ENCODE measurements around the gene FUT1.
"Not testable (repeated sequence)": the region's sequence is repeated elsewhere in the genome, so short reads cannot be mapped to it uniquely, and the experiment has no call there.

FUT1 gene

GRCh38 chr19:48720251-48720612 is 32.2 kb downstream of the FUT1 start:
- intact Hi-C loops (cut with DNase I): loop anchor here (5.0 kb wide), 1 partner anchor 73 kb away; the partner anchor contains the start of gene CA11
- no peak for DNase-seq

GRCh38 chr19:48719263-48720171 is 32.9 kb downstream of the FUT1 start, which contains the start of gene MAMSTR:
Gene MAMSTR, minus strand, starts transcription at chr19:48719725. Its CDS starts 694 bp downstream, at chr19:48719031.
- DNase-seq: peak in 2 of 10 donors; percentile 79 to 88
- intact Hi-C loops (cut with DNase I): loop anchor here (5.0 kb wide), 1 partner anchor 72 kb away; the partner anchor contains the start of gene CA11

DNA sequence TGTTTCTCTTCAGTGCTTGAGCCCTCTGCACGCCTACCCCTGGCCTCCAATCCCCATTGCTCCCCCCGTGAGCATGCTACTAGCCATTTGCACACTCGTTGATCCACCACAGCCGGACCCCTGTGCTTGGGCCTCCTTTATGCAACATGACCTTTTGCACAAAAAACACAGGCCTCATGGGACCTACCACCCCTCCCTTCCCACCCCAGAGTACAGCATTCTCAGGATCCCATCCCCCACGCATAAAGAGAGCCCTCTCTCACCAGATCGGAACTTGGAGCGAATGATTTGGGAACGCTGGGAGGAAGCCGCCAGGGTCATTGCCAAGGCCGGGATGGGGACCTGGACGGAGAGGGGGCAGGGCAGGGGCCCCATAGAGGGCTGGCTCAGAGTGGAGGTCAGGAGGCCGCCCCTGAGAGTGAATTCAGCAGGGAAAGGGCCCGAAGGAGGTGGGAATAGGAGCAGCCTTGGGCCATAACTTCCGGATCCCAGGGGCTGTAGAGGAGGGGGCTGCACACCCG is 33.7 kb downstream of the FUT1 start:
- intact Hi-C loops (cut with DNase I): no loop called here
- DNase-seq: peak in 1 of 10 donors; percentile 59

DNA sequence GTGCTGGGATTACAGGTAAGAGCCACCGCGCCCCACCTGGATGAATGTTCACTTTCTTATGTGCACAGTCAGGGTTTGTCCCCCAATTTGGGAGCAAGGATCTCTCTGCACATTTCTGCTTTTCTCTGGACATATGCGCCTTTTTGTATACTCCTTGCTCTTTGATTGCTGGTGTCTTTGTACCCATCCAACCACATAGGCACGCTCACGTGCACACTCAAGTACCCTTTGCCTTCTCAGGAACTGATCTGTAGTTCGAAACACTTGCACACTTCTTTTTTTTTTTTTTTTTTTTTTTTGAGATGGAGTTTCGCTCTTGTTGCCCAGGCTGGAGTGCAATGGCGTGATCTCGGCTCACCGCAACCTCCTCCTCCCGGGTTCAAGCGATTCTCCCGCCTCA is 34.3 kb downstream of the FUT1 start:
- DNase-seq; intact Hi-C loops (cut with DNase I): not testable (repeated sequence)

DNA sequence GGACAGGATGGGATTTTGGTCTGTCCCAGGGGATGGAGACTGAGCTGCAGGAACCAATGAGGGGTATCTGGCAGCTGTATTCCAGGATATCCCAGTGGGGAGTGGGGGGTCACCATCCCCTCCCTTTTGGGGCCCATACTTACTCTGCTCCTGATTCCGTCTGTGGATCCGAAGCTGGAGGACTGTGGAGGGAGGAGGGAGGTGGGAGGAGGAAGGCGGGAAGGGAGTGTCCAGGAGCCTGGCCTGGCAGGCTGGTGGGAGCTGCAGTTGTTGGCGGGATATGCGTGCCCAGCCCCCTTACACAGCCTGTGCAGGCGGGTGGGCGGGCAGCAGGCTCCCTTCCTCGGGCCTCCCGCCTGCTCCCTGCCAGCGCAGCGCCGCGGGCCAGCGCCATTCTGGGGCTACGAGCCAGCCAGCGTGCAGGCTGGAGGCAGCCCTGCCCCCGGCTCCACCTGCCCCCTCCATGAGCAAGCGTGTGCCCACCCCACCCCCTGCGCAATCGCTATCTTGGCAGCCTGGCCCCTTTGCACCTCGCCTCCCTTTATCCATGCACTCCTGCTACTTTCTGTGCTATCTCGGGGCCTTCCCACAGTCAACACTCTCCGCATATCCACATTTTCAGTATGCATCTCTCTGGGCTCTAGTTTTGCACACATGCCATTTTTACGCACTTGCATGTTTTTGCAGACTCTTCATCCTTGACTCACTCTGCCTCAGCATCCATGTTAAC is 35.7 kb downstream of the FUT1 start:
- peak; percentile 38 to 97 (median 77) for DNase-seq
- intact Hi-C loops (cut with DNase I): no loop called here

DNA sequence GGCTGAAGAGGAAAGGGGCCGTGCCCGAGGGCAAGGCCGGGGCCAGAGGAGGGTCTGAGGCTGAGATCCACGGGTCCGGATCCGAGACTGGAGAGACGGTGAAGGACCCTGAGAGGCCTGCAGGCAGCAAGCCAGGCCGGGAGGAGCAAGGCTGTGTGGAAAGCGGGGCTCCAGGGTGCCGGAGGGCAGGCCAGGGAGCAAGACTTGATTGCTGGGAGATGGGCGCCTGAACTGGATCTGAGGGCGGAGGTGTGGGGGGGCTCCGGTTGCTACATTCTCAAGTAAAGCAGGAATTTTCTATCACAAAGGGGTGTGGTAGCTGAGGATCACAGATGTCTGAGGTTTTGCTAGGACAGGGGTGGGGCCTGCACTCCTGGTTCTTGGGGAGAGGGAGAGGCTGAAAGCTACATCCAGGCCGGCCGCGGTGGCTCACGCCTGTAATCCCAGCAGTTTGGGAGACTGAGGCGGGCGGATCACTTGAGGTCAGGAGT is 36.7 kb downstream of the FUT1 start:
- intact Hi-C loops (cut with DNase I): no loop called here
- DNase-seq: peak in 1 of 10 donors; percentile 72

- intact Hi-C loops (cut with DNase I): loop anchor here (5.0 kb wide), 1 partner anchor 38 kb away; no protein-coding TSS in a partner anchor
- no peak for DNase-seq
Measured at GRCh38 chr19:48714759-48715675, 37.4 kb downstream of the FUT1 start.

DNA sequence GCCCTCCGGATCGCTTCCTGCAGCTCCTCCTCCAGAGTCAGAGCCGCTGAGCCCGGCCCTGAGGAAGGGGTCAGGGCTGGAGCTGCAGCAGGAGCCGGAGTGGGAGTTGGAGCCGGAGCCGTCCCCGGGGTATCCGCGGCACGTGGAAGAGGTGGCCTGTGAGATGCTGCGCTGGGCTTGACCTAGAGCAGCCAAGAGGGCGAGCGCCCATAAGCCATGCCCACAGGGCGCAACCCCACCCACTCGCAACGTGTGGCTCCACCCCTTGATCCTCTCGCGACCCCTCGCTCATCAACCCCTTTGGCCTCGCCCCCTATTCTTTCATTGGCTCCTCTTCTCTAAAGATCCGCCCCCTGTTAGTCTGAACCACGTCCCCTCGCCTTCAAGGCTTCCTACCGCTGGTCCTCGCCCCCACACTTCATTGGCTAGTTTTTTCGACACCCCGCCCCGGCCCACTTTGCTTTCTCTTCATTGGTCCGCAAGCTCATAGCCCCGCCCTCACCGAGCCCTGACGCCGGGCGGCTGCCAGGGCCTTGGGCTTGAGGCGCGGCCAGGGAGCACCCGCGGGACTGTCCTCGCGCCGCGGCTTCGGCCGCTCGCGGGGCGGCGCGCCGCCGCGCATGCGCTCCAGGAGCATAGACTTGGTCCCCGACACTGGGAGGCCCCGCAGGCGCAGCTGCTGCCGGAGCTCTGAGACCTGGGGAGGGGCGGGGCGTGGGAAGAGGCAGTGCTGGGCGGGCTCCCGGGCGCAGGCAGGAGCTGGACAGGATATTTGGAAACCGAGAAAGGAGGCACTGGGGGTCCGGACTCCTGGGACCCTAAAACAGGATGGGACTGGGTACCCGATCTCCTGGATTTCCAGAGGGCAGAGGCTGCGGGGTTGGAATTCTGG is 38.3 kb downstream of the FUT1 start:
- peak; percentile 97 to 100 (median 99) for DNase-seq
- intact Hi-C loops (cut with DNase I): loop anchor here (5.0 kb wide), 1 partner anchor 37 kb away; no protein-coding TSS in a partner anchor

GRCh38 chr19:48713041-48713863 is 39.2 kb downstream of the FUT1 start:
- DNase-seq: no peak
- intact Hi-C loops (cut with DNase I): loop anchor here (5.0 kb wide), 1 partner anchor 36 kb away; no protein-coding TSS in a partner anchor

- intact Hi-C loops (cut with DNase I): loop anchor here (5.0 kb wide), 1 partner anchor 34 kb away; no protein-coding TSS in a partner anchor
- no peak for DNase-seq
Measured at GRCh38 chr19:48711106-48711662, 41.3 kb downstream of the FUT1 start.

- DNase-seq: no peak
- intact Hi-C loops (cut with DNase I): no loop called here
Measured at GRCh38 chr19:48708471-48708870, 44.0 kb downstream of the FUT1 start.

DNA sequence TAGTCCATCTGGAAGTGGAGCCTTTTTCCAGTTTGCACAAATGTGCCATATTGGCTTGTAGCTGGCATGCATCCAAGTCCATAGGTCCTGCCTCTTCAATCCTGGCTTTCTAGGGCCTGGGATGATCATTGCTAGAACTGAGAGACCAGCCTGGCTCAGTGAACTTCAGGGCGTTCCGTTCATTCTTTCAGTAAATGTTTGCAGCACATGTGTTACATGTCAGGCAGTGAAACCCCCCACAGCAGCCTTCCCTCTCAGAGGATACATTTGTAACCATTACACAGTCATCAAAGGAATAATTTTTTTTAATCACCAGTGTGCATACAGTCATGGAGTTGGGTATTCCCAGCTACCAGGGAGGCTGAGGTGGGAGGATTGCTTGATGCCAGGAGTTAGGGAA is 47.0 kb downstream of the FUT1 start:
- no peak for DNase-seq
- intact Hi-C loops (cut with DNase I): no loop called here

GRCh38 chr19:48703316-48703715 is 49.1 kb downstream of the FUT1 start:
- no peak for DNase-seq
- intact Hi-C loops (cut with DNase I): no loop called here

- DNase-seq: no peak
- intact Hi-C loops (cut with DNase I): no loop called here
Measured at GRCh38 chr19:48702701-48703100, 49.7 kb downstream of the FUT1 start.

DNA sequence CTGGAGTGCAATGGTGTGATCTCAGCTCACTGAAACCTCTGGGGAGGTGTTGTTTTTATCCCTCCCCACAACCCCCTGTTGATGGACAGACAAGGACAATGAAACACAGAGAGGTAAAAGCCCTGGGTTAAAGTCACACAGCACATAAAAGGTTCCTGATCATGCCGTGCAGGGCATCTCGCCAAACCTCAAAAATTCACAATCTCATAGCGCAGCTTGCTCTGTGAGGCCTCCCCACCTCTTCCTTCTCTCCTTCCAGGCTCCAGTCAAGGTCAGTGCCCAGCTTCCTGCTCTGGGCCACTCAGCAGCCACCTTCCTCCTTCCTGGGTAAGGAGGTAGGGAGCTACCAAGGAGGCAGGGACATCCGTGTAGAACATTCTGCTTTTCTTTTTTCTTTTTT is 54.4 kb downstream of the FUT1 start:
- intact Hi-C loops (cut with DNase I): no loop called here
- no peak for DNase-seq

All from posterior cingulate gyrus (tissue), 11 donors.